Skeletal muscle tissue (tissue), 4 donors: ENCODE results near the gene ARL16. TPM values are rescaled to one million over a fixed set of nuclear protein-coding genes. Genes with fewer than 3 reads are reported as not detected.

Experiments
- H3K27ac ChIP-seq: one replicate; pipeline ENCODE4 v1.7.0; 2013; ENCODE audit warnings: mild to moderate bottlenecking, low read depth, low read length, inconsistent platforms
- H3K27me3 ChIP-seq, 3 donors: one replicate each; pipeline ENCODE4 v1.7.0; 2013; ENCODE audit warnings: low read length in 3 of 3; ENCODE audit not compliant: control insufficient read depth in 3 of 3, insufficient read depth in 3 of 3
- H3K36me3 ChIP-seq, 3 donors: one replicate each; pipeline ENCODE4 v1.7.0; 2013; ENCODE audit warnings: low read length in 3 of 3; ENCODE audit not compliant: control insufficient read depth in 3 of 3, insufficient read depth in 3 of 3
- H3K4me1 ChIP-seq, 3 donors: one replicate each; pipeline ENCODE4 v1.7.0; 2013; ENCODE audit warnings: low read length in 3 of 3, mild to moderate bottlenecking in 3 of 3; ENCODE audit not compliant: control insufficient read depth in 3 of 3, insufficient read depth in 3 of 3
- H3K4me3 ChIP-seq, 3 donors: one replicate each; pipeline ENCODE4 v1.7.0; 2013; ENCODE audit warnings: low read length in 3 of 3
- H3K9ac ChIP-seq, 3 donors: one replicate each; pipeline ENCODE4 v1.7.0; 2013; ENCODE audit warnings: low read length in 3 of 3, mild to moderate bottlenecking in 3 of 3, moderate library complexity in 2 of 3, low read depth in 1 of 3
- H3K9me3 ChIP-seq, 3 donors: one replicate each; pipeline ENCODE4 v1.7.0; 2013; ENCODE audit warnings: low read length in 3 of 3; ENCODE audit not compliant: control insufficient read depth in 3 of 3
- total RNA-seq: library from RNA; depleted of rRNA; stranded (reverse); fragments of >200 nt; gene quantifications from one replicate; pipeline ENCODE4 v1.2.3, GENCODE V29; 2014
- donor health status: Osteomylitis.

Gene ARL16
- total RNA-seq, 1 donor from 2014 or later: 25.1 TPM

DNA sequence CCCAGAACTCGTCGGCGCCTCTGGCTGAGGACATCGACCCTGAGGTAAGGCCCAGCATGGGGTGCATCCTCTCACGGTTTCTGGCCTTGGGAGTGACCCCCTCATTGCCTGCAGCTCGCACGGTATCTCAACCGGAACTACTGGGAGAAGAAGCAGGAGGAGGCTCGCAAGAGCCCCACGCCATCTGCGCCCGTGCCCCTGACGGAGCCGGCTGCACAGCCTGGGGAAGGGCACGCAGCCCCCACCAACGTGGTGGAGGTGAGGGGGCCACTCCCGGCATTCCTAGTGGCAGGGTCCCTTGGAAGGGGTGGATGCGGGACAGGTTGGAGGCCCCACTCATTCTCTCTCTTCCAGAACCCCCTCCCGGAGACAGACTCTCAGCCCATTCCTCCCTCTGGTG is 11.2 kb upstream of the ARL16 start:
- no peak overlapping the region for H3K27ac ChIP-seq
- H3K36me3 ChIP-seq: peaks cover 62 to 72% (median 65%) of the 10 kb centered on the region in 3 donors
- peaks cover 0 to 19% (median 15%) of the 10 kb centered on the region in 3 donors for H3K4me1 ChIP-seq
- H3K27me3 ChIP-seq: no peaks in the 10 kb centered on the region
- H3K9me3 ChIP-seq: no peaks in the 10 kb centered on the region
- H3K4me3 ChIP-seq: no peak overlapping the region
- H3K9ac ChIP-seq: no peak overlapping the region

- Histone ChIP-seq H3K4me1 (peaks cover 0 to 19% (median 15%) of the 10 kb centered on the region in 3 donors), H3K27me3 (no peaks in the 10 kb centered on the region), H3K36me3 (peaks cover 69 to 79% (median 73%) of the 10 kb centered on the region in 3 donors), H3K4me3 (no peak overlapping the region), H3K27ac (no peak overlapping the region), H3K9ac (no peak overlapping the region), H3K9me3 (no peaks in the 10 kb centered on the region)
Observed at GRCh38 chr17:81693509-81694210, 10.1 kb upstream of the ARL16 start.

DNA sequence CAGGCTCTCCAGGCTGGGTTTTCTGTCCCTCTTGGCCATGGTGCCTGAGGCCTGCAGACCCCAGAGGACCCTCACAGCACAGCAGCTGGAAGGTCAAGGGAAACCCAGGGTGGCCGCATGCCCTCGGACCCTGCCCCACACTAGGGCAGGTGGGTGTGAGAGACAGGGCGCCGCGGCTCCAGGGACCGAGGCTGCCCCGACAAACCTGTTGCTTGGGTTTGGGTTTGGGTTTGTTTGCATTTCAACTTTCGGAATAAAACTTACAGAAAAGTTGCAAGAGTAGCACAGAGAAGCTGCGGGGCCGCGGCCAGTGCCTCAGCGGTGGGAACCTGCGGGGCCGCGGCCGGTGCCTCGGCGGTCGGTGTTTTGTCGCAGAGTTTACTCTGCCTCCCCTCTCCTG is 8.0 kb upstream of the ARL16 start:
- H3K36me3 ChIP-seq: peaks cover 74 to 83% (median 82%) of the 10 kb centered on the region in 3 donors
- H3K27me3 ChIP-seq: no peaks in the 10 kb centered on the region
- H3K4me1 ChIP-seq: peaks cover 0 to 3% (median 2%) of the 10 kb centered on the region in 3 donors
- H3K27ac ChIP-seq: no peak overlapping the region
- no peak overlapping the region for H3K4me3 ChIP-seq
- H3K9ac ChIP-seq: no peak overlapping the region
- no peaks in the 10 kb centered on the region for H3K9me3 ChIP-seq

- Histone ChIP-seq H3K9me3 (no peaks in the 10 kb centered on the region), H3K27me3 (no peaks in the 10 kb centered on the region), H3K36me3 (peaks cover 75 to 83% (median 82%) of the 10 kb centered on the region in 3 donors)
Observed at GRCh38 chr17:81691196-81691595, 7.6 kb upstream of the ARL16 start.

DNA sequence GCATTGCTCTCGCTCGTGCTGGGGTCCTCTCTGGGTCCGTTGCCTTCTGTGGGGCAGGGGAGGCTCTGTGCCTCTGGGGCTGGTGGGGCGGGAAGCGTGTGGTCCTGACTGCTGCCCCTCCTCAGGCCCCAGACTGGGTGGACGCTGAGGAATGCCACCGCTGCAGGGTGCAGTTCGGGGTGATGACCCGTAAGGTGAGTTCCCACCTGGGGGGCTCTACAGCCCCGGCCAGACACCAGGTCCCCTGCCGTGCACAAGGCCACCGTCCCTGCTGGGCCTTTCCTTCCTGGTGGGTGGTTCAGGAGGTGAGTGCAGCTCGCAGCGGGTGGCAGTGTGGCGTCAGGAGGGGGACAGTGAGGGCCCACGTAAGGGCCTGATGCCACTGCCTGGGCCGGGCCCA is 7.0 kb upstream of the ARL16 start:
- Histone ChIP-seq H3K27ac (no peak overlapping the region), H3K4me1 (peaks cover under 1 to 5% (median 3%) of the 10 kb centered on the region in 3 donors), H3K9ac (no peak overlapping the region), H3K27me3 (no peaks in the 10 kb centered on the region), H3K4me3 (no peak overlapping the region), H3K36me3 (peaks cover 76 to 81% (median 81%) of the 10 kb centered on the region in 3 donors), H3K9me3 (no peaks in the 10 kb centered on the region)

More at GRCh38 chr17:81691196-81691595, 7.6 kb upstream of the ARL16 start:
- Histone ChIP-seq H3K4me3 (no peak overlapping the region), H3K27ac (no peak overlapping the region), H3K4me1 (no peaks in the 10 kb centered on the region), H3K9ac (no peak overlapping the region)

DNA sequence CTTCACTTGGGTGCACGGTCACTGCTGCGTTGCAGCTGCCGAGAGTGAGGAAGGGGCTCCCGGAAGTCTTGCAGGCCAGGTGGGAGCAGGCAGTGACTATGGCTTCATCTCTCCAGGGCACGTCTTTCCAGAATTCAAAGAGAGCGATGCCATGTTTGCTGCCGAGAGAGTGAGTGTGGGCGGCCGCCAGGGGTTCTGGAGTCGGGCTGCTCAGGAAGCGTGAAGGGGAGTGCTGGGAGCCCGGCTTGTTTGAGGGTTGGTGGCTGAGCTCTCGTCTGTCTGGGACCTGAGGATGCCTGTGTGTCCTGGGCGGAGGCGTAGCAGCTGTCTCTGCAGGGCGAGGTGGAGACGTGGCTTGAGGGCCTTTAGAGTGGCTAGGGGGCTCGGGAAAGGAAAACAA is 6.5 kb upstream of the ARL16 start:
- H3K9ac ChIP-seq: no peak overlapping the region
- no peaks in the 10 kb centered on the region for H3K27me3 ChIP-seq
- peaks cover 6 to 10% (median 8%) of the 10 kb centered on the region in 3 donors for H3K4me1 ChIP-seq
- no peaks in the 10 kb centered on the region for H3K9me3 ChIP-seq
- H3K27ac ChIP-seq: no peak overlapping the region
- no peak overlapping the region for H3K4me3 ChIP-seq
- peaks cover 72 to 78% (median 77%) of the 10 kb centered on the region in 3 donors for H3K36me3 ChIP-seq

GRCh38 chr17:81688616-81689015 is 5.0 kb upstream of the ARL16 start:
- Histone ChIP-seq H3K36me3 (peaks cover 61 to 66% (median 66%) of the 10 kb centered on the region in 3 donors), H3K27ac (no peak overlapping the region), H3K27me3 (no peaks in the 10 kb centered on the region), H3K4me3 (no peak overlapping the region), H3K9me3 (no peaks in the 10 kb centered on the region), H3K4me1 (peaks cover 14 to 18% (median 16%) of the 10 kb centered on the region in 3 donors), H3K9ac (no peak overlapping the region)

DNA sequence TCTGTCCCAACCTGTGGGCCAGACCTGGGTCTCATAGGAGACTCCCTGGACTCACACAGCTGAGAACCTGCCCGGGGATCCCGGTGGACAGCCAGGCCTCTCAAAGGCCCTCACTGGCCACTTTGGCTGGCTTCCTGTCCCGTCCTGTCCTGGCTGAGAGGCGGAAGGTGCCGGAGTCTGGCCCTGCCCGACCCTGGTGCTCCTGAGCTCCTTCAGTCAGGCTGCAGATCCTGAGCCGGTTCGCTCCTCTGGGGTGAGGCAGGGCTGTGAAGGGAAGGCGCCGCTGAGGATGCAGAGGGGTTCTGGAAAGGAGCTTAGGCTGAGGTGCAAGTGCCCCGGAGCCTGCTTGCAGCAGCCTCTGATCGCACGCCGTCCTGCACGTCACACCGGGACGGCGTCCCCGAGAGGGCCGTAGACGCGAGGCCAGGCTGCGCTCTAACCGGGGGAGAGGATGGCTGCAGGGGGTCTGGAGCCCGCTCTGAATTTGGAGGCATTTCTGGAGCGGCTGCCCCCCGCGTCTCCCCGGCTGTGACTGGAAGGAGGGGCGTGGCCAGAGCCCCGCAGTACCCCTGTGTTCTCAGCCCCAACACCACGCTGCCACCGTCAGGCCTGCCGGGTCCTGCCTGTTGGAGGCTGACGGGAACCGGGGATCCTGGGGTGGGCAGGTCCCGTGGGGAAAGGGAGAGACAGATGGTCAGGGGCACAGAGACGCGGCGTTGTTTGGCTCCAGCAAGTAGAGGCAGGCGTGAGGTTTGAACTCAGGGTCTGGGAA is 4.4 kb upstream of the ARL16 start:
- Histone ChIP-seq H3K36me3 (peaks cover 61 to 62% (median 62%) of the 10 kb centered on the region in 3 donors), H3K9me3 (no peaks in the 10 kb centered on the region), H3K9ac (no peak overlapping the region), H3K27me3 (no peaks in the 10 kb centered on the region), H3K27ac (no peak overlapping the region), H3K4me3 (no peak overlapping the region), H3K4me1 (peaks cover 16 to 22% (median 19%) of the 10 kb centered on the region in 3 donors)

GRCh38 chr17:81686614-81687013 is 3.0 kb upstream of the ARL16 start:
- H3K9ac ChIP-seq: no peak overlapping the region
- H3K4me1 ChIP-seq: peaks cover 25 to 33% (median 26%) of the 10 kb centered on the region in 3 donors

DNA sequence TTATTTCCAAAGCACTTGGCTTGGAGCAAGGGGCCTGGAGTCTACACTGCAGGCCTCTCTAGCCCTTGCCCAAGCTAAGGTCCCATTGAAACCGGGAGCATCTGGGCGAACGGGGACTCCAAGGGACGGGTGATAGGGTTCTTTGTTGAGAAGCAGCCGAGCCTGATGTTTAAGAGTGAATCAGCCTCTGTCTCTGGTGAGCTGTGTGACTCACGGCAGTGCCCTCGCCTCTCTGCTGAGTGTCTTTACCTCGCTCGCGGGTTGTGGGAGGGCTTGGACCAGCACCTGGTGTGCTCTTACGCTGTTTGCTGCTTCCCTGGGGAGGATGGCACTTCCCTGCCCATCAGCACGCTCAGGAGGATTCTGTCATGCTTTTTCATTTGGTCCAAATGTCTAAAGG is 1.5 kb upstream of the ARL16 start:
- H3K9me3 ChIP-seq: no peaks in the 10 kb centered on the region
- no peak overlapping the region for H3K27ac ChIP-seq
- no peaks in the 10 kb centered on the region for H3K27me3 ChIP-seq
- peaks cover 43 to 44% (median 43%) of the 10 kb centered on the region in 3 donors for H3K36me3 ChIP-seq
- peaks cover 26 to 35% (median 27%) of the 10 kb centered on the region in 3 donors for H3K4me1 ChIP-seq
- H3K9ac ChIP-seq: peak overlapping the region; percentile 88 to 92 (median 89)
- peak overlapping the region; percentile 89 to 91 (median 89) for H3K4me3 ChIP-seq

More at GRCh38 chr17:81686614-81687013, 3.0 kb upstream of the ARL16 start:
- Histone ChIP-seq H3K36me3 (peaks cover 52 to 54% (median 52%) of the 10 kb centered on the region in 3 donors), H3K27ac (no peak overlapping the region), H3K9me3 (no peaks in the 10 kb centered on the region), H3K4me3 (no peak overlapping the region), H3K27me3 (no peaks in the 10 kb centered on the region)
